ENCODE results near the gene ATP4B. TPM values are rescaled to one million over a fixed set of nuclear protein-coding genes. Genes with fewer than 3 reads are reported as not detected.

Gene ATP4B
- total RNA-seq, 1 donor from 2014 or later: not detected

DNA sequence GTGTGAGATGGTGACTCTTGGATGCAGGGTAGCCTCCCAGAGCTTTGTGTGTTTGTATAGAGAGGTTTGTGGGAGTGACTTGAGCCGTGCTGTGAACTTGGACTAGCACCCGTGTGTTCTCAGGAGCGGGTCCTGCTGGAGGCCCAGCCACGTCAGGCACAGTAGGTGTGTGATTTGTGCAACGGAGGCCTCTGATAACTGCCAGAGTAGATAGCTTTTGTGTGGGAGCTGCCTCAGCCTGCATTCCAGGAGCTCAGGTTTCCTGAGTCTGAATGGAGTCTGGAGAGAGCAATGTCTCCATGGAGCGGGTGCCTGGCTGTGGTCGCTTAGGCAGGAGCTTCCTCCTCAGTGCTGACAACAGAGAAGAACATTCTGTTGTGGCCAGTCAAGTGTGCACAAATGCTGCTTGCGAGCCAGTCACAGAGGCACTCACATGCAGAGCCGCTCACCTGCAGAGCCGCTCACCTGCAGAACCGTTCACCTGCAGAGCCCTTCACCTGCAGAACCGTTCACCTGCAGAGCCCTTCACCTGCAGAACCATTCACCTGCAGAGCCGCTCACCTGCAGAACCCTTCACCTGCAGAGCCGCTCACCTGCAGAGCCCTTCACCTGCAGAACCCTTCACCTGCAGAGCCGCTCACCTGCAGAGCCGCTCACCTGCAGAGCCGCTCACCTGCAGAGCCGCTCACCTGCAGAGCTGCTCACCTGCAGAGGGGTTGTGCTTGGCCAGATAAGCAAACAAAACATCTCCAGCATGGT lies 40.8 kb downstream of the ATP4B start:
- H3K27ac Mint-ChIP-seq (ENCODE audit: unreplicated experiment): peak overlapping the region; percentile 16
- H3K4me3 Mint-ChIP-seq (ENCODE audit: unreplicated experiment): no peak overlapping the region
- H3K9me3 Mint-ChIP-seq (ENCODE audit: unreplicated experiment): peaks cover 16% of the 10 kb centered on the region
- H3K27me3 Mint-ChIP-seq (ENCODE audit: unreplicated experiment): peaks cover 2% of the 10 kb centered on the region
- no peak for DNase-seq
- no peak for TF ChIP-seq CTCF (IDR thresholded peaks at IDR 0.05; ENCODE audit: partially characterized antibody, unreplicated experiment)
- H3K36me3 Mint-ChIP-seq (ENCODE audit: unreplicated experiment): peaks cover 3% of the 10 kb centered on the region
- peaks cover 36% of the 10 kb centered on the region for H3K4me1 Mint-ChIP-seq (ENCODE audit: low read depth, unreplicated experiment)

DNA sequence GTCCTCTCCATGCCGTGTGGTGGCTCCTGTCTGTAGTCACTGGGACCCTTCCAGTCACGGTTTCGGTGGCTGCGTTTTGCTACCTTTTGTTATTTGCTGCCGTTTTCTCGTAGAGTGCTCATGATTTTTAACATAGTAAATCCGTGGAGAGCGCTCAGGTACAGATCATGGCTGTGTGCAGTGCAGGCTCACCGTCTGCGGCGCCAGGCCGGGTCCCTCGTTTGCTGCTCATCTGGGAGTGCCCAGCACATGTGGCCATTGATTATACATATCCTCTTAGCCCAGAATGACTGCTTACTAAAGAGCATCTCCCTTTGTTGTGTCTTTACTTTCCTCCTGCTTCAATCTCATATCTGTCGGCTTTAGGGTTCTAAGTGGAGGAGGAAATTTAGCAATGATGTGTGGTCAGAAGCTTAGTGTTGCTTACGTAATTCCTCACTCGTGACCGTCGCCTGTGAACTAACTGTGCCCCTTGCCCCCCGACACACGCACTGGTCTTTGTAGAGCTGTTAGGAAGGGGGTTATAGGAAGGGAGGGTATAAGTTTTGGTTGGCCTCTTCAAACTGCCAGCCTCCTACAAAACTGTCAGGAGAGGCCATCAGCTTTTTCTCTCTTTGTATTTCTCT lies 41.6 kb downstream of the ATP4B start:
- H3K4me3 Mint-ChIP-seq (ENCODE audit: unreplicated experiment): no peak overlapping the region
- H3K27me3 Mint-ChIP-seq (ENCODE audit: unreplicated experiment): peaks cover 2% of the 10 kb centered on the region
- TF ChIP-seq CTCF (IDR thresholded peaks at IDR 0.05; ENCODE audit: partially characterized antibody, unreplicated experiment): no peak
- DNase-seq: no peak
- H3K27ac Mint-ChIP-seq (ENCODE audit: unreplicated experiment): peak overlapping the region; percentile 16
- peaks cover under 1% of the 10 kb centered on the region for H3K36me3 Mint-ChIP-seq (ENCODE audit: unreplicated experiment)
- peaks cover 33% of the 10 kb centered on the region for H3K4me1 Mint-ChIP-seq (ENCODE audit: low read depth, unreplicated experiment)
- peaks cover 15% of the 10 kb centered on the region for H3K9me3 Mint-ChIP-seq (ENCODE audit: unreplicated experiment)

GRCh38 chr13:113613789-113614379 lies 44.1 kb downstream of the ATP4B start:
- Mint-ChIP-seq H3K27me3 (ENCODE audit: unreplicated experiment) (peaks cover 2% of the 10 kb centered on the region), H3K4me3 (ENCODE audit: unreplicated experiment) (no peak overlapping the region), H3K4me1 (ENCODE audit: low read depth, unreplicated experiment) (peaks cover 30% of the 10 kb centered on the region), H3K27ac (ENCODE audit: unreplicated experiment) (no peak overlapping the region), H3K36me3 (ENCODE audit: unreplicated experiment) (peaks cover 5% of the 10 kb centered on the region), H3K9me3 (ENCODE audit: unreplicated experiment) (peaks cover 13% of the 10 kb centered on the region)
- no peak for TF ChIP-seq CTCF (IDR thresholded peaks at IDR 0.05; ENCODE audit: partially characterized antibody, unreplicated experiment)
- DNase-seq: no peak

DNA sequence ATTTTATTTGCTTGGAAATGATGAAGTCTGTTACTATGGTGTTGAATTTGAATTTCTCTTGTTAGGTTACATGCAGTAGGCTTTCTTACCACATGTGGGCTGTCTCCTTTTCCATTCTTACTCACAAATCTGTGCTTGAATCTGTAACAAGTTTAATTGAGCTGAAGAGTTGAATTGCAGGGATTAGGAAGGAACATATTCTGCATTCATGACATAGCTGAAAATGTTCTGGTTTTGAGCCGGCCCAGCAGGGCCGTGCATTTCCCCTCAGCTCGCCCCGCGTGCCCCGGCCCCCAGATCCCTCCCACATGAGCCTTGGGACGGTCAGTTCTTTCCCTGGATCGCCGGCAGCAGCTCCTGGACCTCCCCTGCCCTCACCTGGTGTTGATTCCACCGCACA lies 45.4 kb downstream of the ATP4B start:
- H3K27ac Mint-ChIP-seq (ENCODE audit: unreplicated experiment): no peak overlapping the region
- peaks cover 19% of the 10 kb centered on the region for H3K4me1 Mint-ChIP-seq (ENCODE audit: low read depth, unreplicated experiment)
- peaks cover 5% of the 10 kb centered on the region for H3K36me3 Mint-ChIP-seq (ENCODE audit: unreplicated experiment)
- H3K9me3 Mint-ChIP-seq (ENCODE audit: unreplicated experiment): peaks cover 12% of the 10 kb centered on the region
- TF ChIP-seq CTCF (IDR thresholded peaks at IDR 0.05; ENCODE audit: partially characterized antibody, unreplicated experiment): no peak
- DNase-seq: no peak
- H3K4me3 Mint-ChIP-seq (ENCODE audit: unreplicated experiment): no peak overlapping the region
- H3K27me3 Mint-ChIP-seq (ENCODE audit: unreplicated experiment): no peaks in the 10 kb centered on the region

- Mint-ChIP-seq H3K4me3 (ENCODE audit: unreplicated experiment) (no peak overlapping the region), H3K27me3 (ENCODE audit: unreplicated experiment) (no peaks in the 10 kb centered on the region), H3K36me3 (ENCODE audit: unreplicated experiment) (peaks cover 5% of the 10 kb centered on the region), H3K4me1 (ENCODE audit: low read depth, unreplicated experiment) (peaks cover 18% of the 10 kb centered on the region), H3K9me3 (ENCODE audit: unreplicated experiment) (peaks cover 12% of the 10 kb centered on the region), H3K27ac (ENCODE audit: unreplicated experiment) (no peak overlapping the region)
- no peak for DNase-seq
- no peak for TF ChIP-seq CTCF (IDR thresholded peaks at IDR 0.05; ENCODE audit: partially characterized antibody, unreplicated experiment)
Observed at GRCh38 chr13:113611996-113612395, 46.0 kb downstream of the ATP4B start.

All from glutamatergic neuron (in vitro differentiated cells).